HepG2 (cell line): ENCODE measurements around the gene ULK4. TPM values are rescaled to one million over a fixed set of nuclear protein-coding genes. Genes with fewer than 3 reads are reported as not detected.

Experiments
- ATAC-seq: fragments of 200-7000 bp; cut with Tn5 transposase; 3 replicates; pipeline ENCODE4 v1.9.1; 2020; ENCODE audit warnings: mild to moderate bottlenecking, moderate library complexity
- BruUV-seq: library from RNA; stranded (reverse); fragments of 400-500 nt; replicated peaks from 2 replicates; lab custom pipeline; 2021; lab: Mats Ljungman, UMichigan
- CTCF ChIA-PET: fragments of 300-600 bp; formaldehyde crosslinking; extraction: SDS; loops from one replicate; lab custom pipeline; 2021; ENCODE audit warnings: low total read pairs, inconsistent platforms, low intra/inter-chr PET ratio; lab: Yijun Ruan, JAX
- POLR2A ChIA-PET: fragments of 350-600 bp; sonication (Branson Sonifier 250); formaldehyde crosslinking; loops from one replicate; lab custom pipeline; 2020; ENCODE audit warnings: antibody characterized with exemption, inconsistent platforms; lab: Yijun Ruan, JAX
- DNase-seq: peaks from one replicate; pipeline ENCODE4 v3.0.0-alpha.2; 2015; ENCODE audit warnings: low spot score
- FAIRE-seq: peaks from 3 replicates; lab custom pipeline; 2011; peaks lifted over from hg19 to GRCh38; lab: Jason Lieb, UNC
- H2AFZ ChIP-seq: one replicate; pipeline ENCODE4 v1.6.1; 2011; ENCODE audit warnings: low read length, inconsistent platforms
- H3K27ac ChIP-seq: fragments of 300-600 bp; 3 replicates; pipeline ENCODE4 v1.8.0; 2011; ENCODE audit warnings: mixed run types, mild to moderate bottlenecking, mixed read lengths, low read length, inconsistent platforms; ENCODE audit not compliant: insufficient read depth; ENCODE audit errors: extremely low read length
- H3K27me3 ChIP-seq, 2 experiments: fragments of 200-600 bp in 1 of 2; 2 replicates in 1 of 2; 3 replicates in 1 of 2; pipeline versions ENCODE4 v1.6.0 to v1.8.0; 2011; ENCODE audit warnings: low read length in 2 of 2, mild to moderate bottlenecking in 2 of 2, moderate library complexity in 2 of 2, inconsistent platforms in 1 of 2; ENCODE audit not compliant: insufficient read depth in 2 of 2, control insufficient read depth in 1 of 2
- H3K36me3 ChIP-seq, 2 experiments: fragments of 200-600 bp in 1 of 2; replicated peaks in 1 of 2; 2 replicates in 1 of 2; 3 replicates in 1 of 2; pipeline versions ENCODE4 v1.5.1 to v1.8.0; 2011; ENCODE audit warnings: low read length in 2 of 2, inconsistent platforms in 1 of 2; ENCODE audit not compliant: insufficient read depth in 2 of 2, control insufficient read depth in 1 of 2
- H3K4me1 ChIP-seq: 2 replicates; pipeline ENCODE4 v1.5.1; 2012; ENCODE audit warnings: low read length, inconsistent platforms; ENCODE audit not compliant: insufficient read depth
- H3K4me2 ChIP-seq: 2 replicates; pipeline ENCODE4 v1.6.0; 2011; ENCODE audit warnings: low read depth, low read length, inconsistent platforms
- H3K4me3 ChIP-seq, 3 experiments: fragments of 200-600 bp in 1 of 3; sonication (generic), shearing (Covaris generic) in 1 of 3; replicated peaks in 1 of 3; 2 replicates each; pipeline ENCODE4 v1.5.1; 2011 to 2016; ENCODE audit warnings: low read length in 3 of 3, inconsistent platforms in 2 of 3, low read depth in 2 of 3, mild to moderate bottlenecking in 2 of 3, control low read depth in 1 of 3, mixed read lengths in 1 of 3; ENCODE audit not compliant: insufficient read depth in 1 of 3
- H3K79me2 ChIP-seq: one replicate; pipeline ENCODE4 v1.6.1; 2011; ENCODE audit warnings: low read length, inconsistent platforms; ENCODE audit not compliant: insufficient read depth
- H3K9ac ChIP-seq: 2 replicates; pipeline ENCODE4 v1.6.0; 2011; ENCODE audit warnings: mild to moderate bottlenecking, low read depth, low read length, inconsistent platforms; ENCODE audit not compliant: insufficient read depth
- H3K9me3 ChIP-seq: 2 replicates; pipeline ENCODE4 v1.5.1; 2012; ENCODE audit warnings: mild to moderate bottlenecking, low read length
- H4K20me1 ChIP-seq: 2 replicates; pipeline ENCODE4 v1.6.0; 2011; ENCODE audit warnings: inconsistent platforms, mild to moderate bottlenecking, low read length, moderate library complexity; ENCODE audit not compliant: insufficient read depth
- ATF7 ChIP-seq, 2 experiments: fragments of 450-650 bp in 1 of 2; sonication (generic) in 1 of 2; formaldehyde crosslinking in 1 of 2; IDR thresholded peaks; 2 replicates each; pipeline versions ENCODE4 v1.4.0 to v1.6.1; 2016 to 2020; ENCODE audit warnings: antibody characterized with exemption in 1 of 2, mild to moderate bottlenecking in 1 of 2, missing genetic modification reagents in 1 of 2
- FOXA3 ChIP-seq: IDR thresholded peaks from 2 replicates; pipeline ENCODE4 v1.6.1; 2016; ENCODE audit warnings: missing genetic modification reagents, missing compliant biosample characterization
- HOXD1 ChIP-seq: sonication (generic); formaldehyde crosslinking; IDR thresholded peaks from 2 replicates; pipeline ENCODE4 v1.5.0; 2020; ENCODE audit warnings: missing genetic modification reagents
- KAT8 ChIP-seq: IDR thresholded peaks from 2 replicates; pipeline ENCODE4 v1.6.1; 2016; ENCODE audit warnings: missing genetic modification reagents, missing compliant biosample characterization
- MAFG ChIP-seq: sonication (generic); formaldehyde crosslinking; IDR thresholded peaks from 2 replicates; pipeline ENCODE4 v1.5.1; 2020; ENCODE audit warnings: mild to moderate bottlenecking, missing genetic modification reagents
- MTA3 ChIP-seq: sonication (generic); formaldehyde crosslinking; IDR thresholded peaks from 2 replicates; pipeline ENCODE4 v1.4.0; 2020; ENCODE audit warnings: missing genetic modification reagents
- NFE2 ChIP-seq: sonication (generic); formaldehyde crosslinking; IDR thresholded peaks from 2 replicates; pipeline ENCODE4 v1.4.0; 2020; ENCODE audit warnings: missing genetic modification reagents
- NPAS2 ChIP-seq: sonication (generic); formaldehyde crosslinking; IDR thresholded peaks from 2 replicates; pipeline ENCODE4 v1.8.0; 2022; ENCODE audit warnings: mild to moderate bottlenecking, missing genetic modification reagents, borderline replicate concordance
- RNF2 ChIP-seq: fragments of 450-650 bp; conservative IDR thresholded peaks from 2 replicates; pipeline ENCODE4 v1.6.1; 2016; ENCODE audit warnings: low read depth
- SIN3B ChIP-seq: fragments of 150-350 bp; IDR thresholded peaks from 2 replicates; pipeline ENCODE4 v1.6.1; 2014; ENCODE audit warnings: low read length
- THRA ChIP-seq: sonication (generic); formaldehyde crosslinking; IDR thresholded peaks from 2 replicates; pipeline ENCODE4 v1.4.0; 2020; ENCODE audit warnings: missing genetic modification reagents, borderline replicate concordance
- TMF1 ChIP-seq: sonication (generic); formaldehyde crosslinking; IDR thresholded peaks from 2 replicates; pipeline ENCODE4 v1.8.1; 2022; ENCODE audit warnings: low read depth, missing genetic modification reagents
- ZBTB7A ChIP-seq: sonication (generic); formaldehyde crosslinking; IDR thresholded peaks from 2 replicates; pipeline ENCODE4 v1.8.0; 2022; ENCODE audit warnings: mild to moderate bottlenecking, missing genetic modification reagents
- ZNF160 ChIP-seq: sonication (generic); formaldehyde crosslinking; IDR thresholded peaks from 2 replicates; pipeline ENCODE4 v1.8.0; 2022; ENCODE audit warnings: mild to moderate bottlenecking, inconsistent platforms, missing genetic modification reagents
- ZNF441 ChIP-seq: sonication (generic); formaldehyde crosslinking; IDR thresholded peaks from 2 replicates; pipeline ENCODE4 v1.7.0; 2021; ENCODE audit warnings: missing genetic modification reagents, borderline replicate concordance
- ZNF672 ChIP-seq: sonication (generic); formaldehyde crosslinking; IDR thresholded peaks from 2 replicates; pipeline ENCODE4 v1.8.1; 2022; ENCODE audit warnings: missing genetic modification reagents
- ZNF782 ChIP-seq: sonication (generic); formaldehyde crosslinking; IDR thresholded peaks from 2 replicates; pipeline ENCODE4 v1.4.0; 2020; ENCODE audit warnings: missing genetic modification reagents, mild to moderate bottlenecking, borderline replicate concordance
- WGBS: methylation state at CpG from one replicate; pipeline ENCODE4 v1.1.6; 2017; ENCODE audit warnings: low lambda C conversion rate; 5-methylcytosine and 5-hydroxymethylcytosine counted together
- in situ Hi-C: cut with HindIII; loops from 2 replicates; pipeline ENCODE4 v1.10.0; 2017; ENCODE audit warnings: low pct_unique_long_range_greater_than_20kb; ENCODE audit not compliant: extremely low pct_ligation_motif_present
- intact Hi-C: fragments of 100-400 bp; cut with micrococcal nuclease; formaldehyde crosslinking; loops from one replicate; pipeline ENCODE4 v1.10.0; 2022; ENCODE audit not compliant: unreplicated experiment
- polyA plus RNA-seq, 8 experiments: library from polyadenylated mRNA; depleted of rRNA in 3 of 8; stranded (reverse) in 7 of 8; unstranded in 1 of 8; fragments of >200 nt; fragmentation: Illumina TruSeq in 4 of 8; extraction: Trizol in 4 of 8; gene quantifications; 2 replicates each; pipeline versions ENCODE4 v1.2.1 to v1.2.3, GENCODE V29; 2011 to 2016; ENCODE audit warnings: low read depth in 4 of 8, missing spikeins in 1 of 8, mixed read lengths in 1 of 8; ENCODE audit not compliant: insufficient read depth in 1 of 8
- total RNA-seq, 5 experiments: library from RNA; depleted of rRNA; stranded (reverse); fragments of >200 nt; fragmentation: Illumina TruSeq; extraction: Trizol; gene quantifications; 2 replicates each; pipeline ENCODE4 v1.2.3, GENCODE V29; 2016; ENCODE audit warnings: low read depth in 1 of 5
- TF ChIP-seq, protein P1 (sequence below): IDR thresholded peaks from 2 replicates; pipeline ENCODE4 v1.6.1; 2018; ENCODE audit warnings: missing genetic modification reagents, mild to moderate bottlenecking, missing compliant biosample characterization
- TF ChIP-seq, protein P2 (sequence below): sonication (generic); formaldehyde crosslinking; IDR thresholded peaks from 2 replicates; pipeline ENCODE4 v1.5.0; 2020; ENCODE audit warnings: missing genetic modification reagents

Gene ULK4
- total and polyA plus RNA-seq, 2 of the 13 experiments (the other 11 are each of a cell fraction or from before 2014, with no cell fraction given), result 6.7 to 11.8 TPM

DNA sequence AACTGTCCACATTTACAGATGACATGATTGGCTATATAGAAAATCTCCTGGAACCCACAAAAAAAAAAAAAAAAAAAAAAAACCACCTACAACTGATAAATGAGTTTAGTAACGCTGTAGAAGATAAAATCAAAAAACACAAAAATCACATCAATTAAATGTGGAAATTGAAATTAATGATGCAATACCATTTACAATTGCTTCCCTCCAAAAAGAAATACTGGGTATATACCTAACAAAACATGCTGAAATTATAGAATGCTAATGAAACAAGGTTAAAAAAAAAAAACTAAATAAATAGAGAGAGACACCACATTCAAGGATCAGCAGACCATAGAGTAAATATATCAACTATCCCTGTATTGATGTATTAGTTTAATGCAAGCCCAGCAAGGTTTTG lies 215.7 kb downstream of the ULK4 start:
- no peaks in the 10 kb centered on the region for H4K20me1 ChIP-seq
- H2AFZ ChIP-seq, result no peak overlapping the region
- in situ Hi-C loops, result no loop called here
- no peaks in the 10 kb centered on the region for H3K4me1 ChIP-seq
- H3K9me3 ChIP-seq, result no peaks in the 10 kb centered on the region
- H3K36me3 ChIP-seq, result no peaks in the 10 kb centered on the region
- H3K4me2 ChIP-seq, result no peak overlapping the region
- H3K27me3 ChIP-seq, result no peaks in the 10 kb centered on the region
- peak; percentile 77 for TF ChIP-seq ATF7 (IDR thresholded peaks at IDR 0.05)
- TF ChIP-seq ATF7 (CRISPR knock-in tag; IDR thresholded peaks at IDR 0.05), result no peak
- TF ChIP-seq, protein P1, sequence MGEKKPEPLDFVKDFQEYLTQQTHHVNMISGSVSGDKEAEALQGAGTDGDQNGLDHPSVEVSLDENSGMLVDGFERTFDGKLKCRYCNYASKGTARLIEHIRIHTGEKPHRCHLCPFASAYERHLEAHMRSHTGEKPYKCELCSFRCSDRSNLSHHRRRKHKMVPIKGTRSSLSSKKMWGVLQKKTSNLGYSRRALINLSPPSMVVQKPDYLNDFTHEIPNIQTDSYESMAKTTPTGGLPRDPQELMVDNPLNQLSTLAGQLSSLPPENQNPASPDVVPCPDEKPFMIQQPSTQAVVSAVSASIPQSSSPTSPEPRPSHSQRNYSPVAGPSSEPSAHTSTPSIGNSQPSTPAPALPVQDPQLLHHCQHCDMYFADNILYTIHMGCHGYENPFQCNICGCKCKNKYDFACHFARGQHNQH, result no peak
- no peak for TF ChIP-seq MTA3
- no peak overlapping the region for H3K27ac ChIP-seq
- 98% methylated on average over 1 of the region's 1 CpG for WGBS
- CTCF ChIA-PET, result no interaction called here
- ATAC-seq (no peak), DNase-seq (no peak), FAIRE-seq (no peak)
- H3K4me3 ChIP-seq, result no peak overlapping the region
- intact Hi-C loops, result no loop called here
- no peaks in the 10 kb centered on the region for H3K79me2 ChIP-seq
- BruUV-seq, result no TSS peak
- POLR2A ChIA-PET, result no interaction called here
- H3K9ac ChIP-seq, result no peak overlapping the region

DNA sequence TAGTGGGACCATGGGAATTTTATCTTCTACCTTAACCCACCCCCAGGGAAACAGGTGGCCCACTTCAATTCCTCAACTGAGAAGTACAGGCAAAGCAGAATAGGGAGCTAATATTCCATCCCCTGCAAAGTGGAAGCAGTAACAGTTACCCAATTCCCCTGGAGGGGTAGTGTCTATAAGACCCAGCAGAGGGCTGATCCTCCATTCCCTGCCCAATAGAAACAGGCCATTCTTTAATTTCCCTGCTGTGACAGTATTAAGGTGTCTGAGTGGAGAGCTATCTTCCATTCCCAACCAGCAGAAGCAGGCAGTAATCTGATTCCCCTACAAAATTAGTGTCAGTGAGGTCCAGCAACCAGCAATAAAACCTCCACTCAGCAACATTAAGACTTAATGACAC lies 219.8 kb downstream of the ULK4 start:
- H3K79me2 ChIP-seq, result no peaks in the 10 kb centered on the region
- DNase-seq (no peak), ATAC-seq (no peak), FAIRE-seq (no peak)
- no peaks in the 10 kb centered on the region for H3K27me3 ChIP-seq
- no peak for TF ChIP-seq TMF1 (CRISPR knock-in tag)
- TF ChIP-seq FOXA3 (CRISPR knock-in tag), result no peak
- TF ChIP-seq SIN3B, result no peak
- TF ChIP-seq HOXD1 (CRISPR knock-in tag), result no peak
- no peak for TF ChIP-seq ZNF672 (CRISPR knock-in tag)
- TF ChIP-seq NPAS2 (CRISPR knock-in tag), result no peak
- no peak for TF ChIP-seq NFE2 (CRISPR knock-in tag)
- TF ChIP-seq THRA, result no peak
- TF ChIP-seq MAFG (CRISPR knock-in tag), result no peak
- TF ChIP-seq ZNF782, result no peak
- TF ChIP-seq ZNF160, result no peak
- no peak for TF ChIP-seq KAT8 (CRISPR knock-in tag)
- TF ChIP-seq, protein P2, sequence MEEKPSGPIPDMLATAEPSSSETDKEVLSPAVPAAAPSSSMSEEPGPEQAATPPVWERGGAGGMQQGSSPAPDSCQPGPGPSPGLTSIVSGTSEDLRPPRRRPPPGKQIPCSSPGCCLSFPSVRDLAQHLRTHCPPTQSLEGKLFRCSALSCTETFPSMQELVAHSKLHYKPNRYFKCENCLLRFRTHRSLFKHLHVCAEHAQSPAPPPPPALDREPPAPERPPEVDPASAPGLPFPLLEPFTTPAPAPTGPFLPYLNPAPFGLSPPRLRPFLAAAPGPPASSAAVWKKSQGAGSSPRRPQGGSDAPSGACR (CRISPR knock-in tag), result no peak
- TF ChIP-seq ZNF441 (CRISPR knock-in tag), result no peak
- no peak for TF ChIP-seq RNF2
- no peak for TF ChIP-seq ZBTB7A
- in situ Hi-C loops, result no loop called here
- H3K36me3 ChIP-seq, result no peaks in the 10 kb centered on the region
- H3K27ac ChIP-seq, result no peak overlapping the region
- no TSS peak for BruUV-seq
- no peak overlapping the region for H3K4me2 ChIP-seq
- H3K9ac ChIP-seq, result no peak overlapping the region
- H3K9me3 ChIP-seq, result no peaks in the 10 kb centered on the region
- ChIA-PET POLR2A (no interaction called here), CTCF (no interaction called here)
- no peak overlapping the region for H2AFZ ChIP-seq
- no peaks in the 10 kb centered on the region for H3K4me1 ChIP-seq
- no peak overlapping the region for H3K4me3 ChIP-seq
- H4K20me1 ChIP-seq, result no peaks in the 10 kb centered on the region
- intact Hi-C loops, result no loop called here
